Uterus (tissue), 4 donors: ENCODE data around the gene SNX3. TPM values are rescaled to one million over a fixed set of nuclear protein-coding genes. Genes with fewer than 3 reads are reported as not detected.

ENCODE experiments used
- DNase-seq, 2 donors: peaks; one replicate each; pipeline ENCODE4 v3.0.0-alpha.2; 2019 to 2020
- H3K27ac ChIP-seq, 2 donors: fragments of 200-600 bp; sonication (generic); 1 replicate in 1 of 2; 2 replicates in 1 of 2; pipeline ENCODE4 v1.5.1; 2016 to 2018
- H3K27me3 ChIP-seq, 2 donors: fragments of 200-600 bp; sonication (generic); one replicate each; pipeline ENCODE4 v1.5.1; 2018 to 2019; ENCODE audit warnings: control low read depth in 1 of 2
- H3K36me3 ChIP-seq, 2 donors: fragments of 200-600 bp; sonication (generic); one replicate each; pipeline ENCODE4 v1.5.1; 2019; ENCODE audit warnings: control low read depth in 1 of 2
- H3K4me1 ChIP-seq, 2 donors: fragments of 200-600 bp; sonication (generic); one replicate each; pipeline ENCODE4 v1.5.1; 2018 to 2019; ENCODE audit warnings: control low read depth in 1 of 2
- H3K4me3 ChIP-seq, 2 donors: fragments of 200-600 bp; sonication (generic); 1 replicate in 1 of 2; 2 replicates in 1 of 2; pipeline ENCODE4 v1.5.1; 2018 to 2019; ENCODE audit warnings: mild to moderate bottlenecking in 1 of 2
- H3K9me3 ChIP-seq, 2 donors: fragments of 200-600 bp; sonication (generic); one replicate each; pipeline ENCODE4 v1.5.1; 2019; ENCODE audit warnings: control low read depth in 1 of 2
- POLR2A ChIP-seq, 2 donors: fragments of 450-650 bp; IDR thresholded peaks; one replicate each; pipeline ENCODE4 v1.6.1; 2016; ENCODE audit warnings: antibody characterized with exemption in 2 of 2, mild to moderate bottlenecking in 1 of 2, moderate library complexity in 1 of 2
- intact Hi-C: fragments of 100-400 bp; cut with DNase I; formaldehyde crosslinking; loops from one replicate; pipeline ENCODE4 v1.15.1; 2023; ENCODE audit warnings: low total_unique reads
- total RNA-seq, 4 donors: library from RNA; depleted of rRNA in 3 of 4; stranded (reverse); fragments of >200 nt in 3 of 4; gene quantifications; one replicate each; pipeline versions ENCODE4 v1.1.0 to v1.2.4, GENCODE V29; 2014 to 2023
- TF ChIP-seq, protein P1 (sequence below), 4 experiments: fragments of 200-600 bp in 2 of 4; fragments of 450-650 bp in 2 of 4; sonication (generic) in 2 of 4; IDR thresholded peaks; one replicate each; pipeline ENCODE4 v1.5.1; 2016 to 2019; ENCODE audit warnings: antibody characterized with exemption in 4 of 4, mild to moderate bottlenecking in 2 of 4, moderate library complexity in 1 of 4
- donor health status: DM: yes; HTN: yes; CAD: no.

Gene SNX3
- total RNA-seq, 4 donors from 2014 or later: 94.3 to 215 (median 160) TPM

DNA sequence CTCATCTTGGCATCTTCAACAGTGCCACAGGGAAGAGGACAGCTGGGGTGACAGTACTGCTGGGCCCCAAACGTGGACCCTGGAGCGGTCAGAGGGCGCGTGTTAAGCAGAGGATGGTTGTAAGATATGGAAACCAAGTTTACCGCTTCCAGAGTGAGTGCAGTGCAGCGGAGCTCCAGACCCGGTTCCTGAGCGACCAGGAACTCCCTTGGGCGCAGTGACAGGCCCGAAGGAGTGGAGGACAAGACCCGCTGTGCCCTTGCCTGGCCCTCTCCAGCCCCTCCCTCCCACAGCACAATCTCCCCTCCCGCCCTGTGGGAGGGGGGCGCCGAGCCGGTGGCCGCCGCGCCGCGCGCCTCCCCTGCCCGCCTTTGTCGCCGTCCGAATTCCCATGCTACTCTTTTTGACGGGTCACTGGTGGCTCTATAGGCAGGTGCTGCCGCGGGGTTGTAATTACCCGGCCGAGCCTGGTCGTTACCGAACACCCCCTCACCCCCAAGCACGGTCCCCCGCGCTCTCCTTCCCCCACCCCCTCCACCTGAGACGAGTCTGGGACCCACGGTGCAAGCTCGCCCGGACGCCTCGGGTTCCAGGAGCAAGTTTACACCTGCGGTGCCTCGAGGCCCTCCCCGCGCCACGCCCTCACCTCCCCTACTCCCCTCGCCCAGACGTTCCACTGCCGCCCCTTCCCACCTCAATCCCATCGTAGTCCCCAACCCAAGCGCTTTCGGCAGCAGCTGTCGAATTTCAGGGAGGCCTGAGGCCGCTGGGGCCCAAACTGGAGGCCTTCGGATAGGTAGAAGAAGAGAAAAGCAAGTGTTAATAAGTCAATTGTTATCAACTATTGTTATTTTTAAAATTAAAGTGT, 91.1 kb downstream of the SNX3 start:
- Histone ChIP-seq H3K27ac (no peak overlapping the region), H3K9me3 (no peaks in the 10 kb centered on the region), H3K4me3 (no peak overlapping the region), H3K27me3 (peaks cover 21 to 65% of the 10 kb centered on the region in 2 donors), H3K4me1 (peaks cover 0 to 31% of the 10 kb centered on the region in 2 donors), H3K36me3 (no peaks in the 10 kb centered on the region)
- intact Hi-C loops: no loop called here
- TF ChIP-seq, protein P1, sequence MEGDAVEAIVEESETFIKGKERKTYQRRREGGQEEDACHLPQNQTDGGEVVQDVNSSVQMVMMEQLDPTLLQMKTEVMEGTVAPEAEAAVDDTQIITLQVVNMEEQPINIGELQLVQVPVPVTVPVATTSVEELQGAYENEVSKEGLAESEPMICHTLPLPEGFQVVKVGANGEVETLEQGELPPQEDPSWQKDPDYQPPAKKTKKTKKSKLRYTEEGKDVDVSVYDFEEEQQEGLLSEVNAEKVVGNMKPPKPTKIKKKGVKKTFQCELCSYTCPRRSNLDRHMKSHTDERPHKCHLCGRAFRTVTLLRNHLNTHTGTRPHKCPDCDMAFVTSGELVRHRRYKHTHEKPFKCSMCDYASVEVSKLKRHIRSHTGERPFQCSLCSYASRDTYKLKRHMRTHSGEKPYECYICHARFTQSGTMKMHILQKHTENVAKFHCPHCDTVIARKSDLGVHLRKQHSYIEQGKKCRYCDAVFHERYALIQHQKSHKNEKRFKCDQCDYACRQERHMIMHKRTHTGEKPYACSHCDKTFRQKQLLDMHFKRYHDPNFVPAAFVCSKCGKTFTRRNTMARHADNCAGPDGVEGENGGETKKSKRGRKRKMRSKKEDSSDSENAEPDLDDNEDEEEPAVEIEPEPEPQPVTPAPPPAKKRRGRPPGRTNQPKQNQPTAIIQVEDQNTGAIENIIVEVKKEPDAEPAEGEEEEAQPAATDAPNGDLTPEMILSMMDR (IDR thresholded peaks at IDR 0.05): no peak
- TF ChIP-seq POLR2A (IDR thresholded peaks at IDR 0.05): no peak
- no peak for DNase-seq

DNA sequence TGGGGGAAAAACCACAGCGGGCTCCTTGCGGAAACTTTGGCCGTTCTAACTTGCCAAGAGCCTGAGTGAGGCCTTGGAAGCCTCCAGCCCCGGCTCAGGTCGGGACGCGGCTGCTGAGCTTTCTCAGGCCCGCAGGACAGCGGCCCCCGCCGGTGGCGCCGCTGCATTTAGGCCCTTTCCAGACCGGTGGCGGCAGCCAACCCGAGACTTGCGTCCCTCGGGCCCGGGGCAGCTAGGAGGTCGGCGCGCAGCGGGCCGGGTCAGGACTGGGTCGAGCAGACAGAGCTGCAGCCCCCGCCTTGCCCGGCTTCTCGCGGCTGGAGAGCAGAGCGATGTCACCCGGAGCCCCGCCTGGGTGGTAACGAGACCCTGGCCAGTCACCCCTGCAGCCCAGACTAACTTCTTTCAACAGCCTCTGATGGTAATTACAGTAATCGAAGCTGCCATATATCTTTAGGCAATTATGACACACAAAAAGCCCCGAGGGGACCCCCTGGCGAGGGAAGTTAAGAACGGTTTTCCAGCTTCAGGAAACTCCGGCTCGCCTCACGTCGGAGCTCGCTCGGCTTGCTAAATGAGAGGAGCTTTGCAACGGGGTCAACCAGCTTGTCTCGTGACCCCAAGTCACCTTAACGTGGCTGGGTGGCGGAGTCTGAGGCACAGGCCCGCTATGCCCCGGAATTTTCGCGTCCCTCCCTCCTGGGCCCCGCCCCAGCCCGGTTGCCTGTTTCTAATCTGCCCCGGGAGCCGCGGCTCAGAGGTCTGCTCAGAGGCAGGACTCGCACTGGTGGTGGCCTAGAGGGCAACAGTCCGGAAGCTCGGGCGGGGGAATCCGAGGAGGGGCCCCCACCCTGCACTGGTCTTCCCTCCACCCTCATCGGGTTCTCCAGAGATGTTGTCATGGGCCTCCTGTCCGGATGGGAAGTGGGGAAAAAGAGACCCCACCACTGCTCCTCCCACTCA, 92.1 kb downstream of the SNX3 start:
- Histone ChIP-seq H3K9me3 (no peaks in the 10 kb centered on the region), H3K4me1 (peaks cover 0 to 35% of the 10 kb centered on the region in 2 donors), H3K27ac (no peak overlapping the region), H3K36me3 (no peaks in the 10 kb centered on the region), H3K27me3 (peaks cover 28 to 65% of the 10 kb centered on the region in 2 donors), H3K4me3 (no peak overlapping the region)
- TF ChIP-seq, protein P1 (IDR thresholded peaks at IDR 0.05): no peak
- no peak for TF ChIP-seq POLR2A (IDR thresholded peaks at IDR 0.05)
- intact Hi-C loops: no loop called here
- no peak for DNase-seq

DNA sequence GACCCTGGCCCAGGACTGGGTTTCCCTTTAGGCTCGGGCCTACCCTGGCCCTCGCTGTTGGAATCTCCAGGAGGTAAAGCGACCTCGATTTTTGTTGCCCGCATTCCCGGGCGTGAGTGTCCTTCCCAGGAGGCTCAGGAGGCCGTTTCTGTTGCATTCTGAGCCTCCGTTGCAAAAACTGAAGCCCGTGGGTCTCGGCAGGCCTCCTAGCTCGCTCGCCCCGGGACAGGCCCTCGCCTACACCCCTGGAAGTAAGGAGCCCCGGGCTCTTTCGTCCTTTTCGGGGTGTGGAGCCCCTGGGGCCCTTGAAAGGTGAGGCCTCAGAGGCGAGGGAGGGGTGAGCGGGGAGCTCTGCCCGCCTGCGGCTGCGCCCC, 92.8 kb downstream of the SNX3 start:
- Histone ChIP-seq H3K27me3 (peaks cover 28 to 69% of the 10 kb centered on the region in 2 donors), H3K4me3 (no peak overlapping the region), H3K4me1 (peaks cover 0 to 35% of the 10 kb centered on the region in 2 donors), H3K27ac (no peak overlapping the region), H3K9me3 (no peaks in the 10 kb centered on the region), H3K36me3 (no peaks in the 10 kb centered on the region)
- DNase-seq: no peak
- no peak for TF ChIP-seq POLR2A (IDR thresholded peaks at IDR 0.05)
- TF ChIP-seq, protein P1 (IDR thresholded peaks at IDR 0.05): no peak
- intact Hi-C loops: no loop called here

DNA sequence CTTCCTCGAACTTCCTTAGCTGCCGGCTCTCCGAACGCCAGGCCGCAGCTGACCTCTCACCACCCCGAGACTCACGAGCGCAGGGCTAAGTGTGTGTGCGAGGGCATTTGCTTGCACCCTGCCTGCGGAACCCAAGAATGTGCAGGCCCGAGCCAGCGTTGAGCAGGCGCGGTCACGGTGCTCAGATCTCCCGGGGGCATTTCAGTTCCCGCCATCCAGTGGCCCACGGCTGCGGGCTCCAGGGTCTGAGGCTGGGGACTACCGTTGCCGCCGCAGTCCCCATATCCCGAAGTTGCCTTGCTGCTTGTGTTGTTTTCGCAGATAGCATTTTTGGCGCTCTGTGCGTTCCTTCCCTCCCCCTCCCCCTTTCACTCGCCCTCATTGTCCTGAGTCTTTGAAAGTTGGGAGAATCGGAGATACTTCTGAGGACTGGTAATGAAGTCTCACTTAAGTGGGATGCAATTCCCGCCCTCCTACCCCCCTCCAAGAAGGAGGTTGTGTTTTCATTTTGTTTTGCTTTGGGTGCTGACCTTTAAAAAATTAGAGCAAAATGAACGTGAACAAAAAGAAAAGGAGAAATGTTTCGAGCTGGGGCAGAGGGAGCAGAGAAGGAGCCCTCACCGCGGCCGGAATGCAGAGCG, 93.3 kb downstream of the SNX3 start:
- Histone ChIP-seq H3K27ac (no peak overlapping the region), H3K9me3 (no peaks in the 10 kb centered on the region), H3K27me3 (peaks cover 28 to 74% of the 10 kb centered on the region in 2 donors), H3K4me1 (peaks cover 0 to 35% of the 10 kb centered on the region in 2 donors), H3K36me3 (no peaks in the 10 kb centered on the region), H3K4me3 (no peak overlapping the region)
- intact Hi-C loops: no loop called here
- TF ChIP-seq POLR2A (IDR thresholded peaks at IDR 0.05): no peak
- TF ChIP-seq, protein P1 (IDR thresholded peaks at IDR 0.05): no peak
- DNase-seq: no peak
